ENCODE data around the gene BLOC1S4.
A peak's percentile ranks its signal among the peaks of the same experiment; 100 is the strongest.

The BLOC1S4 gene

GRCh38 chr4:6740347-6740746 is 24.4 kb downstream of the BLOC1S4 start:
- Histone ChIP-seq H3K27ac (no peak overlapping the region), H3K4me1 (no peaks in the 10 kb centered on the region), H3K9me3 (no peaks in the 10 kb centered on the region), H3K4me3 (no peak overlapping the region), H3K27me3 (no peaks in the 10 kb centered on the region), H3K36me3 (no peaks in the 10 kb centered on the region)
- intact Hi-C loops (cut with DNase I; ENCODE audit: low total_unique reads): no loop called here
- no peak for DNase-seq
- no peak for TF ChIP-seq CTCF (IDR thresholded peaks at IDR 0.05)

GRCh38 chr4:6742507-6742906 is 26.5 kb downstream of the BLOC1S4 start:
- DNase-seq: no peak
- Histone ChIP-seq H3K36me3 (no peaks in the 10 kb centered on the region), H3K4me3 (no peak overlapping the region), H3K9me3 (no peaks in the 10 kb centered on the region), H3K27me3 (no peaks in the 10 kb centered on the region), H3K4me1 (peaks cover 0 to 12% (median 11%) of the 10 kb centered on the region in 4 donors), H3K27ac (no peak overlapping the region)
- TF ChIP-seq CTCF (IDR thresholded peaks at IDR 0.05): no peak
- intact Hi-C loops (cut with DNase I; ENCODE audit: low total_unique reads): no loop called here

GRCh38 chr4:6742989-6743388 is 27.0 kb downstream of the BLOC1S4 start:
- H3K36me3 ChIP-seq: no peaks in the 10 kb centered on the region

GRCh38 chr4:6746721-6747293 is 30.8 kb downstream of the BLOC1S4 start:
- peak in 1 of 2 donors; percentile 83 for DNase-seq
- Histone ChIP-seq H3K4me3 (no peak overlapping the region), H3K9me3 (no peaks in the 10 kb centered on the region), H3K36me3 (no peaks in the 10 kb centered on the region), H3K27me3 (no peaks in the 10 kb centered on the region), H3K4me1 (peaks cover 0 to 36% (median 27%) of the 10 kb centered on the region in 4 donors), H3K27ac (peak overlapping the region; percentile 45 to 51)
- intact Hi-C loops (cut with DNase I; ENCODE audit: low total_unique reads): no loop called here
- TF ChIP-seq CTCF (IDR thresholded peaks at IDR 0.05): no peak

More at GRCh38 chr4:6742989-6743388, 27.0 kb downstream of the BLOC1S4 start:
- no peak for TF ChIP-seq CTCF (IDR thresholded peaks at IDR 0.05)
- no peak for DNase-seq
- no peaks in the 10 kb centered on the region for H3K27me3 ChIP-seq
- peaks cover 0 to 16% (median 16%) of the 10 kb centered on the region in 4 donors for H3K4me1 ChIP-seq
- H3K9me3 ChIP-seq: no peaks in the 10 kb centered on the region
- H3K4me3 ChIP-seq: no peak overlapping the region
- intact Hi-C loops (cut with DNase I; ENCODE audit: low total_unique reads): no loop called here
- no peak overlapping the region for H3K27ac ChIP-seq

- H3K4me1 ChIP-seq: peaks cover 0 to 36% (median 27%) of the 10 kb centered on the region in 4 donors
- peak overlapping the region; percentile 45 to 51 for H3K27ac ChIP-seq
- H3K36me3 ChIP-seq: no peaks in the 10 kb centered on the region
- TF ChIP-seq CTCF (IDR thresholded peaks at IDR 0.05): no peak
- intact Hi-C loops (cut with DNase I; ENCODE audit: low total_unique reads): no loop called here
- no peaks in the 10 kb centered on the region for H3K9me3 ChIP-seq
- no peaks in the 10 kb centered on the region for H3K27me3 ChIP-seq
- DNase-seq: peak in 1 of 2 donors; percentile 80
- H3K4me3 ChIP-seq: no peak overlapping the region
These were observed 31.5 kb downstream of the BLOC1S4 start for GRCh38 chr4:6747294-6748051.
